Stimulated activated CD4-positive, alpha-beta T cell treated with anti-CD3 and anti-CD28 coated beads, TNF-alpha, amount 100 ng/mL, for 24 hours (primary cell): ENCODE data around the gene THSD4.

Experiments used
- DNase-seq, 3 experiments: peaks; one replicate each; pipeline ENCODE4 v3.0.0-alpha.2; 2020; ENCODE audit warnings: low read depth in 3 of 3

Gene THSD4

GRCh38 chr15:71114887-71115566 is at the start of gene THSD4:
TSS of gene THSD4 (plus strand) at chr15:71115471.
- DNase-seq = peak; percentile 22 to 68 (median 34)

GRCh38 chr15:71066983-71067382 is 48.3 kb upstream of the THSD4 start:
- DNase-seq = no peak

- DNase-seq = no peak
Measured at GRCh38 chr15:71069693-71070092, 45.6 kb upstream of the THSD4 start.

GRCh38 chr15:71071529-71071928 is 43.7 kb upstream of the THSD4 start:
- no peak for DNase-seq

GRCh38 chr15:71072423-71072822 is 42.8 kb upstream of the THSD4 start:
- no peak for DNase-seq

GRCh38 chr15:71078506-71079207 is 36.6 kb upstream of the THSD4 start:
- DNase-seq = no peak

- no peak for DNase-seq
Measured at GRCh38 chr15:71079208-71080044, 35.8 kb upstream of the THSD4 start.

GRCh38 chr15:71080166-71080565 is 35.1 kb upstream of the THSD4 start:
- DNase-seq = no peak

GRCh38 chr15:71080705-71081104 is 34.6 kb upstream of the THSD4 start:
- DNase-seq = no peak

GRCh38 chr15:71082803-71083202 is 32.5 kb upstream of the THSD4 start:
- DNase-seq = no peak

- no peak for DNase-seq
Measured at GRCh38 chr15:71083349-71083748, 31.9 kb upstream of the THSD4 start.

GRCh38 chr15:71084264-71084663 is 31.0 kb upstream of the THSD4 start:
- DNase-seq = no peak

GRCh38 chr15:71085809-71086208 is 29.5 kb upstream of the THSD4 start:
- no peak for DNase-seq

- DNase-seq = no peak
Measured at GRCh38 chr15:71088155-71088554, 27.1 kb upstream of the THSD4 start.

- DNase-seq = no peak
Measured at GRCh38 chr15:71088683-71089082, 26.6 kb upstream of the THSD4 start.

- DNase-seq = no peak
Measured at GRCh38 chr15:71089801-71090200, 25.5 kb upstream of the THSD4 start.

- no peak for DNase-seq
Measured at GRCh38 chr15:71091601-71092000, 23.7 kb upstream of the THSD4 start.

- no peak for DNase-seq
Measured at GRCh38 chr15:71092056-71092600, 23.1 kb upstream of the THSD4 start.

GRCh38 chr15:71093054-71094024 is 21.9 kb upstream of the THSD4 start:
- no peak for DNase-seq

GRCh38 chr15:71094137-71094536 is 21.1 kb upstream of the THSD4 start:
- DNase-seq = no peak

- no peak for DNase-seq
Measured at GRCh38 chr15:71096676-71097075, 18.6 kb upstream of the THSD4 start.
